NT2/D1 (cell line): ENCODE measurements around the gene PRKG1.

Experiments used
- SUZ12 ChIP-seq: IDR thresholded peaks from 2 replicates; pipeline ENCODE4 v1.6.1; 2011; ENCODE audit not compliant: insufficient read length, insufficient read depth; ENCODE audit errors: extremely low read depth
- YY1 ChIP-seq: IDR thresholded peaks from 2 replicates; pipeline ENCODE4 v1.6.1; 2011; ENCODE audit not compliant: insufficient read length, insufficient read depth
- ZNF274 ChIP-seq: IDR thresholded peaks from 2 replicates; pipeline ENCODE4 v1.6.1; 2011; ENCODE audit warnings: mild to moderate bottlenecking, low read depth, low read length

- TF ChIP-seq ZNF274 (no peak), YY1 (no peak), SUZ12 (no peak)
Observed at GRCh38 chr10:51488766-51489408, 414.6 kb downstream of the PRKG1 start.
